ENCODE data around the gene FAM163B.

The FAM163B gene

GRCh38 chr9:133633681-133634080, 24.5 kb upstream of the FAM163B start:
- Histone ChIP-seq H3K4me3 (no peak overlapping the region), H3K27ac (no peak overlapping the region), H3K9me3 (no peaks in the 10 kb centered on the region), H3K27me3 (peaks cover 0 to 82% of the 10 kb centered on the region in 2 donors), H3K4me1 (no peaks in the 10 kb centered on the region), H3K36me3 (no peaks in the 10 kb centered on the region)
- intact Hi-C loops (cut with DNase I; ENCODE audit: low total_unique reads), result no loop called here
- TF ChIP-seq CTCF (IDR thresholded peaks at IDR 0.05), result no peak
- no peak for DNase-seq

GRCh38 chr9:133632806-133633680, 23.9 kb upstream of the FAM163B start:
- no peak overlapping the region for H3K4me3 ChIP-seq
- no peak for TF ChIP-seq CTCF (IDR thresholded peaks at IDR 0.05)
- no peaks in the 10 kb centered on the region for H3K9me3 ChIP-seq
- no peaks in the 10 kb centered on the region for H3K4me1 ChIP-seq
- no peak overlapping the region for H3K27ac ChIP-seq
- H3K36me3 ChIP-seq, result no peaks in the 10 kb centered on the region
- intact Hi-C loops (cut with DNase I; ENCODE audit: low total_unique reads), result no loop called here
- H3K27me3 ChIP-seq, result peaks cover 0 to 79% of the 10 kb centered on the region in 2 donors
- DNase-seq, result no peak

- TF ChIP-seq CTCF (IDR thresholded peaks at IDR 0.05), result no peak
- Histone ChIP-seq H3K27me3 (peaks cover 0 to 66% of the 10 kb centered on the region in 2 donors), H3K9me3 (peaks cover 0 to 11% (median 4%) of the 10 kb centered on the region in 3 donors), H3K36me3 (no peaks in the 10 kb centered on the region), H3K4me3 (no peak overlapping the region), H3K4me1 (no peaks in the 10 kb centered on the region), H3K27ac (no peak overlapping the region)
- intact Hi-C loops (cut with DNase I; ENCODE audit: low total_unique reads), result no loop called here
- DNase-seq, result no peak
Measured at GRCh38 chr9:133631111-133631510, 21.9 kb upstream of the FAM163B start.

GRCh38 chr9:133629221-133630110, 20.3 kb upstream of the FAM163B start:
- H3K4me3 ChIP-seq, result no peak overlapping the region
- H3K4me1 ChIP-seq, result no peaks in the 10 kb centered on the region
- intact Hi-C loops (cut with DNase I; ENCODE audit: low total_unique reads), result no loop called here
- DNase-seq, result no peak
- TF ChIP-seq CTCF (IDR thresholded peaks at IDR 0.05), result no peak
- H3K9me3 ChIP-seq, result peaks cover 0 to 27% (median 16%) of the 10 kb centered on the region in 3 donors
- H3K36me3 ChIP-seq, result no peaks in the 10 kb centered on the region
- H3K27me3 ChIP-seq, result peaks cover 0 to 51% of the 10 kb centered on the region in 2 donors
- no peak overlapping the region for H3K27ac ChIP-seq

- H3K27ac ChIP-seq, result no peak overlapping the region
- H3K4me3 ChIP-seq, result no peak overlapping the region
- DNase-seq, result no peak
- intact Hi-C loops (cut with DNase I; ENCODE audit: low total_unique reads), result no loop called here
- no peak for TF ChIP-seq CTCF (IDR thresholded peaks at IDR 0.05)
- peaks cover 0 to 50% of the 10 kb centered on the region in 2 donors for H3K27me3 ChIP-seq
- no peaks in the 10 kb centered on the region for H3K4me1 ChIP-seq
- H3K36me3 ChIP-seq, result no peaks in the 10 kb centered on the region
- peaks cover 0 to 27% (median 16%) of the 10 kb centered on the region in 3 donors for H3K9me3 ChIP-seq
Measured at GRCh38 chr9:133628766-133629165, 19.6 kb upstream of the FAM163B start.
